HG03175 (cell line): Measurements from ENCODE around the gene SLCO4A1.
A peak's percentile ranks its signal among the peaks of the same experiment; 100 is the strongest.

Source experiments
- ATAC-seq: cut with Tn5 transposase; IDR thresholded peaks from one replicate; pipeline ENCODE4 v1.9.1; 2021; ENCODE audit warnings: mild to moderate bottlenecking, moderate library complexity; ENCODE audit not compliant: unreplicated experiment

Gene SLCO4A1

DNA sequence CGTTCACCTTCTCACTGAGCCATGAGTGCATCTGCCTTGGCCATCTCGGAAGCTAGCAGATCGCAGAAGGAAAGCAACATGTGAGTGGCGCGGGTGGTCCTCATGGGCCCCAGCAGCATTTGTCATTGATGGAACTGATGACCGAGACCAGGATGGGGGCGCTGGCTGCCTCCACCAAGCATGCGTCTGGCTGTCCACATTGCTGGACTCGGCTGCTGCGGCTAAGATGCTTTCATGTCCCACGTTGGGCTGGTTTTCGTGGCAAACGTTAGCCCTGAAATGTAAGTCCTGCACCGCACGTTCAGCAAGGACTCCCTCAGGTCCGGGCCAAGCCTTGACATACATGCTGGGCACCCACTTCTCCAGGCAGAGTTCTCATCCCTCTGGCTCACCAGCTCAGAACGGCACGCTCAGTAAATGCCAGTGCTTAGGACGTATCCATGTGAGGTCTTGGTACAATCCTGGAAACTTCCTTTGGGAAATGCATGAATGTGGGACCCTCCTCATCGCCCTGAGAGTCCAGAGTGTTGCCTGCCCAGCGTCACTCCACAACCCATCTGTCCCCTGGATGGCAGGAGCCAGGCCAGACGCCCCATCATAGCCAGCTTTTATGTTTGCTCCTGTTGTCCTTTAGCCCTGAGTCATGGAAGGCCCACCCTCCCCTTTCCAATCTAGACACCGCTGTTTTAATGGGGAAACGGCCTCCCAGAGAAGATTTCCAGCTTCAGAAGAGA lies 8.4 kb downstream of the SLCO4A1 start:
- no peak for ATAC-seq

DNA sequence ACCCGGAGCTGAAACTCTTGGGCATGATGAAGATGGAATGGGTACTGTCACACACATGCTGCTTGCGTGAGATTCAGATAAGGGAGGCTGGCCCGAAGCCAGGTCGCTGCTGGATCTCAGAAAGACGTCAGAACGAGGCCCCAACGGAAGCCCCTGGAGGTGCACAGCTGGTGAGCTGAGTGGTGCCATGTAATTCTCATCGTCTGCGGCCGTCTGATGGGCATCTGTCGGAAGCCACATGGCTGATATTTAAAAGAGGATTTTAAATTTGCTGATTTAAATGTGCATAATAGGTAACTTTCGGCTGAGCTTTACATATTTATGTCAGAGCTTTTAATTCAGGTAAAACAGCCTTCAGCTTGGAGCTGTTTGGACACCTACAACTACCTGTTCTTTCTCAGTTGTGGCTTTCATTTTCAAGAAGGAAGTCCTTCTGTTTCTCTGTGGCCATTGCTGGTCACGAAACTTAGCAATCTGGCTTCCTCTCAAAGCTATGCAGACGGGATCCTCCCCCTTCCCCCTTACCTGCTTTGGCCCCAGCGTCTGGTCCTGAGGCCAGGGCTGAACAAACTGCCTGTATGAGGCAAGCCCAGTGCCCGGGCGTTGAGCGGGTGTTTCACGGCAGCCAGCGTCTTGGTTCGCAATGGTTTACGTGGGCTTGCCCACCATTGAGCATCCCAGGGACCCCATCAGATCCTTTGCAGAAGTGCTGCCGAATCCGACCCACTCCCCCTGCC lies 9.2 kb downstream of the SLCO4A1 start:
- ATAC-seq: peak; percentile 64

DNA sequence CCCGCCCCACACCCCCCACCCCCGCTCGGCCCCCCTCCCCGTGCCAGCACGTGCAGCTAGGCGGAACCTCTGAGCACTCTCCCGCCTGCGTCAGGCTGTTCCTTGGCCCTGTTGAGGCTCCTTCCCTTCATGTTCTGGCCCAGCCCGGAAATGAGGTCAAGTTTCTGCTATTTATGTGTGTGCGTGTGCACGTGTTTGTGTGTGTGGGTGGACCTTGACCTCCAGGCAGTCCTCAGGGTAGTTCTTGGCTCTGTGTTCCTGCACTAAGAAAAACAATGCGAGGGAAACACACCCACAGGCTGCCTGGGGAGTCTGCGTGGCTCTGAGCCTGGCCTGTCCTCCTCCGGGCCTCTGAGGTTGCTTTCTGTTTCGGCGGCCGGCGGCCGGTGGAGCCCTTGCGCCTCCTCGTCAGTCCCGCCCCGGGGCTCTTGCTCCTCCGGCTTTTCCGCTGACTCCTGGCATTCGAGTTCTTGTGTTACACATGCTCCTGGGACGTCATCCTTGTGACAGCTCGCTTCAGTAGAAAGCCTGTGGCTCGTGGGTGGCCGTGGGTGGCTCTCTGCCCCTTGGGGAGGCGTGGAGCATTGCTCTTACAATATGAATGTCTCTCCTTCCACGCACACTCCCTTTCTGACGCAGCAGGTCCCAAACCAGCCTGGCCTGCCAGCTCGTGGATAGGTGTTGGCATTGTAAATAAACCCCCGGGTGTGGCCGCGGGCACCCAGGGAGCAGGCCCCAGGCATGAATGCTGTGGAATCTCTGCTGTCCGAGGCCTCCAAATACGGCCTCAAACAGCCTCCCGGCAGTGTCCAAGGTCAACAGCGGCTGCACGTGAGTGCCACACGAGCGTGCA lies 10.0 kb downstream of the SLCO4A1 start:
- ATAC-seq: peak; percentile 55

- no peak for ATAC-seq
Observed at GRCh38 chr20:62652894-62653305, 10.6 kb downstream of the SLCO4A1 start.

- ATAC-seq: no peak
Observed at GRCh38 chr20:62653373-62653772, 11.1 kb downstream of the SLCO4A1 start.

DNA sequence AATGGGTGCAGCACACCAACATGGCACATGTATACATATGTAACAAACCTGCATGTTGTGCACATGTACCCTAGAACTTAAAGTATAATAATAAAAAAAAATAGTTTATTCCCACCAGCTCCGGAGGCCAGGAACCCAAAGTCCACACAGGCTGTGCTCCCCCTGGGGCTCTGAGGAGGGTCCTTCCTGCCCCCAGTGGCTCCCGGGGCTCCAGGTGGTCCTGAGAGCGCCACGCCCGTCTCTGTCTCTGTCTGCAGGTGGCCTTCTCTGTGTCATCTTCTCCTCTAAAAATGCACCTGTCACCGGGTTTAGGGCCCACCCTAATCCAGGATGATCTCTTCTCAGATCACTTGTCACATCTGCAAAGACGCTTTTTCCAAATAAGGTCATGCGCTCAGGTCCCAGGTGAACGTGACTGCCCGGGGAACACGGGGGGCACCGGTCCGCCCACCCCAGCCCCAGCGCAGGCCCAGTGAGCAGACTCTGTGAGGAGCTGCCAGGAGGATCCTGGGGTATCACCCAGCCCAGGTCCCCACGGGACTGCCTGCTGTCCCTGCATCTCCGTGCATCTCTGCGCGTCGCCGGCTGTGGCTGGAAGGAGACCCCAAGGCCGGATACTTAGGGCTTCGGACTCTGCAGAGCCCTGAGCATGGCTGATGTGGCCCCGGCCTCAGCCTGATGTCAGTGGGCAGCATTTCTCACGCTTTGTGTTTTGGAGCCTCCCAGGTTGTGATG lies 11.8 kb downstream of the SLCO4A1 start:
- no peak for ATAC-seq

- ATAC-seq: no peak
Observed at GRCh38 chr20:62655282-62656196, 13.2 kb downstream of the SLCO4A1 start.

GRCh38 chr20:62656197-62656918 lies 14.1 kb downstream of the SLCO4A1 start:
- ATAC-seq: no peak

DNA sequence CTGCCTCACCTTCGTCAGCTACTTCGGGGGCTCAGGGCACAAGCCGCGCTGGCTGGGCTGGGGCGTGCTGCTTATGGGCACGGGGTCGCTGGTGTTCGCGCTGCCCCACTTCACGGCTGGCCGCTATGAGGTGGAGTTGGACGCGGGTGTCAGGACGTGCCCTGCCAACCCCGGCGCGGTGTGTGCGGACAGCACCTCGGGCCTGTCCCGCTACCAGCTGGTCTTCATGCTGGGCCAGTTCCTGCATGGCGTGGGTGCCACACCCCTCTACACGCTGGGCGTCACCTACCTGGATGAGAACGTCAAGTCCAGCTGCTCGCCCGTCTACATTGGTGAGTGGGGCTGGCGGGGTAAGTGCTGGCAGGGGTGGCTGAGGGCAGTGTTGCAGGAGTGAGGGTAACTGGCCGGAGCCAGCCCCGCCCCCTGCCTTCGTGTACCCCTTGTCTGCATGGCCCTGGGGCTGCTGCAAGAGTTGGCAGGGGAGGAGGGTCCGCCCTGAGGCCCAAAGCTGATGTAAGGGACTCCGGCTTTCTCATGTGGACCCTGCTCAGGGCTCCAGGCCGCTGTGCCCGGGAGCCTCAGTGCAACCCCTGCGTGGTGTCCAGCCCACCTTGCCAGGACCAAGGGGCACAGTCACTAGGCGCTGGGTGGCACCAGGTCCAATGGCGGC lies 14.8 kb downstream of the SLCO4A1 start:
- ATAC-seq: no peak

GRCh38 chr20:62657589-62657942 lies 15.3 kb downstream of the SLCO4A1 start:
- no peak for ATAC-seq

GRCh38 chr20:62657956-62658355 lies 15.7 kb downstream of the SLCO4A1 start:
- ATAC-seq: no peak

GRCh38 chr20:62658593-62659178 lies 16.4 kb downstream of the SLCO4A1 start:
- ATAC-seq: no peak

DNA sequence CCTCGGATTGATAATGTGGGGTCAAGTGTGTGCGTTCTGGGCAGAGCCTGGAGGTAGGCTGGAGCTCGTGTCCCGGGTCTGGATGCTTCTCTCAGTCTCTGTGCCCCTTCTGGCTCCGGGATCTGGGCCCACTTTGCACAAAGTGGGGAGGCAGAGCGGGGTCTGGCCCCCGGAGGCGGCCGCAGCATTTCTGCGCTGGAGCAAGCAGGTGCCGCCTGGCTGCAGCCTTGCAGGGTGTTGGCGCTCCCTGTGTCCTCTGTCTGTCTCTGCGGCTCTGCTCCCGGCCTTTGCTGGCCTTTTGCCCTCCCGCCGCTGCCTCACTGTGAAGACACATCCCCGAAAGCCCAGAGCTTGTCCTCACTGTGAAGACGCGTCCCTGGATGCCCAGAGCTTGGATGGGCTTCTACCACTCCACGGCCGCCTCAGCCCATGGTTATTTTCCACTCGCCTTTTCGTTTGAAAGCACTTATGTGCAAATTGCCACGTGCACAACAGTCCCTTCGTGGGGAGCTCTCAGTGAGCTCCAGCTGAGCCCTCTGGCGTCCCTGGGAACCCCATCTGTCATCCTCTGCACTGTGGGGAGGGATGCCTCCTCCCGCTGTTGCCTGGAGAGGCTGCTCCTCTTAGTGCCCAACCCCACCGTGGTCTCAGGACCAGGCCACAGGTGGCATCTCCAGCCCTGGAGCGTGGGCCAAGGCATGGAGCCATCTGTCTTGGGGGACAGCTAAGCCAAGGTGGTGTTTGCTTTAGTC lies 17.4 kb downstream of the SLCO4A1 start:
- no peak for ATAC-seq

GRCh38 chr20:62660240-62660615 lies 17.9 kb downstream of the SLCO4A1 start:
- no peak for ATAC-seq

- no peak for ATAC-seq
Observed at GRCh38 chr20:62660768-62661167, 18.5 kb downstream of the SLCO4A1 start.

- no peak for ATAC-seq
Observed at GRCh38 chr20:62661647-62662046, 19.3 kb downstream of the SLCO4A1 start.

- no peak for ATAC-seq
Observed at GRCh38 chr20:62662422-62662821, 20.1 kb downstream of the SLCO4A1 start.
